ENCODE results near the gene NAT8L.

The NAT8L gene

DNA sequence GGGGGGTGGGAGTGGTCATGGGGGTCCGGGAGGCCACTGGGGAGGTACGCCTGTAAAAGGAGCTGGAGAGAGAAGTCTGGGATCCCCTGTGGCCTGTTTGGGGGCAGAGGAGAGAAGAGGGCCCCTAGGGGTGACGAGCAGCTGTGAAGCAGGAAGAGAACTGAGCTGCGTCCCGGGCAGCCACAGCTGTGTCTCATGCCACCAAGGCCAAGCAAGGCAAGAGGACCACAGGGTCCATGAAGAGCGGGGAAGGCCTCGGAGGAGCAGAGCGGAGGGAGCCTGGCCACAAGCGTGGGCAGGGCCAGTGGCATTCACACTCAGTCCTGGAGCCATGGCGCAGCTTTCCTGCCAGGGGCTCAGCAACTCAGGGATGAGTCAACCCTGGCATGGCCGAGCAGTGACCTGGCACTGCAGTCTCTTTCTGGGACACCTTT lies 13.6 kb upstream of the NAT8L start:
- DNase-seq (ENCODE audit: low read depth) = no peak

DNA sequence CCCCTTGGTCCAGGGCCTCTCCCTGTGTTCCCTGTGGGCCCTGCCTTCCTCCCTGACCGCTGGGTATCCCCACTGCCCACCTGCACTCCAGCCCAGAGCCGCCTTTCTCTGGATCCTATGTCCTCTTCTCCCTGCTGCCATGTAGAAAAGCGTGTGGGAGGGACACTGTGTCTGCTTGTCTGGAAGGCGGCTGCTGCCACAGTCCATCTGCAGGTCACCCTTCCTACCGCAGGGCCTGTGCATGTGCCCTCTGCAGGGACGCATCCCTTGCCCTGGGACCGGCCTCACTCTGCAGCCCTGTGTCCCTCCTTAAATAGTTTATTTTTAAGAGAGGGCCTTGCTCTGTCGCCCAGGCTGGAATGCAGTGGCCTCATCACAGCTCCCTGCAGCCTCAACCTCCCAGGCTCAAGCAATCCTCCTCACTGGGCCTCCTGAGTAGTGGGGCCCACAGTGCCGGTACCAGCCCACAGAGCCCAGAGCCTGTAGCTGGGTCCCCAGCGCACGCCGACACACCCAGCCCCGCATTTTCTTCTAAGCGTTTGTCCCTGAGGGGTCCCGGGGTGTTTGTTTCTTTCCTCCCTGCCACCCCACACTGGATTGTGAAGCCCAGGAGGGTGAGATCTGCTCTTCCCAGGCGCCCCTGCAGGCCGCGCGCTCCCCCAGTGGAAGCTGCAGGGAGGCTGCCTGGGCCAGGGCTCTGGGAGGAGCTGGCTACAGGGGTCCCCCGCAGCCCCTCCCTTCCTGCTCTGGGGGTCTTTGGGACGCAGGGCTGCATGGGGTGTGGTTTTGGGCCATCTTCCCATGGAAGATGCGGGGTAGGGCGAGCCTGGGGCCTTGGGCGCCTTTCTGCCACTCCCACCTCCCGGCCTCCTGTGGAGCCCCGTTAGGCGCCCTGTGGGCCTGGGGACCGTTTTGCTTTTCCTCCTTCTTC lies 12.8 kb upstream of the NAT8L start:
- no peak for DNase-seq (ENCODE audit: low read depth)

- DNase-seq (ENCODE audit: low read depth) = no peak
These were observed 12.0 kb upstream of the NAT8L start for GRCh38 chr4:2047031-2047660.

DNA sequence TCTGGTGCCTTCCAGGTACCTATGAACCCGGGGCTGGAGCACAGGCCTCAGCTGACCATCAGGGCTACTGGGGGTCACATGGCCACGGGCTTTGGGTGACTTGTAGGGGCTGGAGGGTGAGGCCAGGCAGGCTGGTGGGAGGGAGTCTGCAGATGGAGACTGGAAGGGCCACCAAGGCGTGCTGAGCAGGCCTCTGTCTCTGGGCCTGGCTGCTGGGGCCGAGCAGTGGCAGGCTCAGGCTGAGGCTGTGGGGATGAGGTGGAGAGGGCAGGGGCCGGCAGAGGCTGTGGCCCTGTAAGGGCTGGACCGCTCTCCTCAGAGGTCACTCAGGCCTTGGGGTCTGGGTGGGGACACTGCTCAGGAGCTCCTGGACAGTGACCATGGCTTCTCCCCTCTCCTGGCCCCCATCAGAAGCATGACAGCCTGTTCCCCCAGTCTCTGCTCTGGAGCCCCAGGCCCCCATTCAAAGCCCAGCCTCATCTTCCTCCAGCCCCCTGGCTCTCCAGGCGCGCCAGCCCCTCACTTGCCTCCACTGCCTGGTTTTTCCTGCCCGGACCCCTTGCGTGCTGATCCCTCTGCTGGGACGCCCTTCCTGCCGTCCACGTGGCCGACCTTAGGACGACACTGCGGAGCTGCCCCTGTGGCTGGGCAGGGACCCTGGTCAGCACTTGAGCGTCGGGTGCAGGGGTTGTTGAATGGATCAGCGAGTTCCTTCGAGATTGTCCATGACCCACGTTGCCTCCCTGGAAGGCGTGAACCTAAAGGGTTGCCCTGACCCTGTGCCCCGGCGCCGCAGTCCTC lies 11.1 kb upstream of the NAT8L start:
- no peak for DNase-seq (ENCODE audit: low read depth)

- no peak for DNase-seq (ENCODE audit: low read depth)
These were observed 10.3 kb upstream of the NAT8L start for GRCh38 chr4:2048831-2049230.

DNA sequence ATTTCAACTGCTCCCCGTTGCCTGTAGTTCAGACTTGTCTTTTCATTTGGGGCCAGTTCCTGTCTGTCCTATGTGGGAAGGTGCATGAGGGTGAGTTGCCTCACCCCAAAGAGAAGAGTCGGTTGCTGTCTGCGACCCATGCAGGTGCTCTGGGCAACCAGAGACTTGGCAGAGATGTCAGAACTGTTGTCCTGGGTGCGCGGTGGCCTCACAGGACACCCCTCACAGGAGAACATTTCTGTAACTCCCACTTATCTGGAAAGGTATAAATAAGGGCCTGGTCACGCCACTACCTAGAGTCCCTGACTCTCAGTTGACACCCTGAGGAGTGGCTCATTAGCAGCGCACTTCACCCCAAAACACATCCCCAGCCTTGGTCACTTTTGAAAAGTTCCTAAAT lies 9.7 kb upstream of the NAT8L start:
- no peak for DNase-seq (ENCODE audit: low read depth)

GRCh38 chr4:2049811-2050210 lies 9.3 kb upstream of the NAT8L start:
- DNase-seq (ENCODE audit: low read depth) = no peak

DNA sequence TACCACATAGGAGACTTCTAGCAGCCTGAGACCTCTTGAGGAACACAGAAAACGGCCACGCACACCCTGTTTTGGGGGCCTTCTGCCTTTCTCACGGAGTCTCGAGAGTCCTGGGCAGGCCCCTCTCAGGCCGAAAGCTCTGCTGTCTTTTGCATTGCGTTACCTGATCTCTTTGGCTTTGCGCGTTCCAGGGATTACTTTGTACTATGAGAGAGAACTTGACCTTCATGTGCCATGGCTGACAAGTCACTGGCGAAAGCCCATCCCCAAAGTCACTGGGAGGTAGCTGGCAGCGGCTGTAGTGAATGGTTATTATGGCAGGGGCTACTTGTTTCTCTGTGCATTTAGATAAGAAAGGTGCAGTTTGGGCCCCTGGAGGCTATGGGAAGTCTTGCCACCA lies 8.0 kb upstream of the NAT8L start:
- no peak for DNase-seq (ENCODE audit: low read depth)

GRCh38 chr4:2054217-2054616 lies 4.9 kb upstream of the NAT8L start:
- DNase-seq (ENCODE audit: low read depth) = no peak

DNA sequence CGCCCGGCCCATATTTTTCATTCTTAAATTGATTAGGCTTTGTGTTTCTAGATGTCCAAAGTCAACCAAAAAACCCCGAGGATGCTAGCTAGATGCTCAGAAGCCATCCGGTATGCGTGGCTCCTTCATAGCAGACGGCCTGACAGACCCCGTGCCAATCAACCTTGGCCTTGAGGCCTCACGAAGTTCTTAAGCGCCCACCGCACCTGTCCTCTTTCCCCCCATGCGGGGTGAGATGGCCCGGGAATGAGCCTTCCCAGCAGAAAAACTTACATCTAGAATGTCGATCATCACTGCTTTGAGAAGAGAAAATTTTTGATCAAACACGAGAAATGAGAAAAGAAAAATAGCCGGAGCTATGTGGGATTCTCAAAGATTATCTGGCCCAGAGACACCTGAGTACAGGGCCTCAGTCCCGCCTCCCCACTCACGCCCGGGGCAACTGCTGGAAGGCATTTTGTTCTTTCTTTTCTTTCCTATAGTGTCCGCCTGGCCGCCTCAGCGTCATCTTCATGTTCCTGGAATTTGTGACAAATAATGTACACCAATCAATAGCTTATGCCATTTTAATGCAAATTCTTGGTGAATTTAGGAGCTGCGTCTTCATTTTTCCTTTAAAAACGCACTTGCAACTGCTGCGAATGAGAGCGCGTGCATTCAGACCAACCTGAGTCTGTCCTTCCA lies 1.6 kb upstream of the NAT8L start:
- no peak for DNase-seq (ENCODE audit: low read depth)

DNA sequence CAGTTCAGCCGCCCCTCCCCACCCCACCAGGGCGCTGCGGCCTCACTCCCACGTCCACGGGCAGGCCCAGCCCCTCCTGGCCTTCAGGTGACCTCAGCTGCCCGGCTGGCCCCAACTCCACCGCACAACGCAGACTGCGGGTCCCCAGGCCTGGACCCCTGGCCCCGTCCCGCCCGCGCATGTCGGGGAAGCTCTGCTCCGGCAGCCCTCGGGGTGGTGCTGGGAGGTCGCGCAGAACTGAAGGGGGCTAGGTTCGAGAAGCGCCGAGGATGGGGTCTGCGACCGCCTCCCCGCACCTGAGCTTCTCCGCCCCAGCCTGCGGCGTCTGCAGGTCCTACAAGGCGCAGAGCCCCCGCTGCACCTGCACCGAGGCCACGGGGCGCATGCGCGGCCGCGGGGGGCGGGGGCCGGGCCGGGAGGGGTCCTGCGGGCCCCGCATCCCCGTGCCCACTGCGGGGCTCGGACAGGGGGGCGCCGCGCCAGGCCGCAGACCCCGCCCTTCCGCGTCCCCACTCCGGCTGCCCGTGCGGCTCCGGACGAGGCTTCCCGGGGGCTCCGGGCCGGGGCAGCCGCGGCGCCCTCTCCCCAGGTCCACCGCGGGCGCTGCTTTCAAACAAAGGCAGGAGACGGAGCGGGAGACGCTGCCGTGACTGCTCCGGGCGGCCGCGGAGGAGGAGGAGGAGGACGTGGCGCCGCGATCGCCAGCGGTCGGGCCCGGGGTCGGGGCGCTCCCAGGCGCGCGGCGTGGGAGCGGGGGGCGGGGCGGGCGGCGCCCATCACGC lies 672 bp upstream of the NAT8L start:
- peak; percentile 6 for DNase-seq (ENCODE audit: low read depth)

- DNase-seq (ENCODE audit: low read depth) = peak; percentile 15
These were observed 837 bp downstream of the NAT8L start for GRCh38 chr4:2059726-2060602.

GRCh38 chr4:2060611-2061185 lies 1.6 kb downstream of the NAT8L start:
- DNase-seq (ENCODE audit: low read depth) = no peak

- DNase-seq (ENCODE audit: low read depth) = no peak
These were observed 2.3 kb downstream of the NAT8L start for GRCh38 chr4:2061186-2062131.

GRCh38 chr4:2062168-2062807 lies 3.2 kb downstream of the NAT8L start:
- no peak for DNase-seq (ENCODE audit: low read depth)

GRCh38 chr4:2062808-2063524 lies 3.8 kb downstream of the NAT8L start:
- no peak for DNase-seq (ENCODE audit: low read depth)

DNA sequence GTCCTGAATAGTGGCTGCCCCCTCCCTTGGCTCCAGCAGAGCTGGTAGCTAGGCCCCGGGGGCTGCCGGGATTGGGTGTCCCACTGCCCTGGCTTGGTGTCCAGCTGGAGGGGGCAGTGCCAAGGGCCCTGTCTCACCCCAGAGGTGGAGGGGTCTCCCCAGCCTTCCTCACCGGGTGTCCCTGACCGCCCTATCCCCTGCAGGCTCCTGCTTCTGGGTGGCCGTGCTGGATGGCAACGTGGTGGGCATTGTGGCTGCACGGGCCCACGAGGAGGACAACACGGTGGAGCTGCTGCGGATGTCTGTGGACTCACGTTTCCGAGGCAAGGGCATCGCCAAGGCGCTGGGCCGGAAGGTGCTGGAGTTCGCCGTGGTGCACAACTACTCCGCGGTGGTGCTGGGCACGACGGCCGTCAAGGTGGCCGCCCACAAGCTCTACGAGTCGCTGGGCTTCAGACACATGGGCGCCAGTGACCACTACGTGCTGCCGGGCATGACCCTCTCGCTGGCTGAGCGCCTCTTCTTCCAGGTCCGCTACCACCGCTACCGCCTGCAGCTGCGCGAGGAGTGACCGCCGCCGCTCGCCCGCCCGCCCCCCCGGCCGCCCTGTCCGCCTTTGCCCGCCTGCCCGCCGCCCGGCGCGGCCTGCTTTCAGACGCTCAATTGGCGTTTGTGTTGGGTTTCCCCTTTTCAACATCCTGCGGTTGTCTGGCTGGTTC lies 4.6 kb downstream of the NAT8L start:
- DNase-seq (ENCODE audit: low read depth) = no peak
